GM12874 (cell line): ENCODE data around the gene RDH5.

Experiments used
- TF ChIP-seq, protein P1 (sequence below): IDR thresholded peaks from 2 replicates; pipeline ENCODE4 v1.5.1; 2011; ENCODE audit warnings: low read depth, mild to moderate bottlenecking, control low read depth, low read length, moderate library complexity; ENCODE audit not compliant: insufficient read depth

Gene RDH5

DNA sequence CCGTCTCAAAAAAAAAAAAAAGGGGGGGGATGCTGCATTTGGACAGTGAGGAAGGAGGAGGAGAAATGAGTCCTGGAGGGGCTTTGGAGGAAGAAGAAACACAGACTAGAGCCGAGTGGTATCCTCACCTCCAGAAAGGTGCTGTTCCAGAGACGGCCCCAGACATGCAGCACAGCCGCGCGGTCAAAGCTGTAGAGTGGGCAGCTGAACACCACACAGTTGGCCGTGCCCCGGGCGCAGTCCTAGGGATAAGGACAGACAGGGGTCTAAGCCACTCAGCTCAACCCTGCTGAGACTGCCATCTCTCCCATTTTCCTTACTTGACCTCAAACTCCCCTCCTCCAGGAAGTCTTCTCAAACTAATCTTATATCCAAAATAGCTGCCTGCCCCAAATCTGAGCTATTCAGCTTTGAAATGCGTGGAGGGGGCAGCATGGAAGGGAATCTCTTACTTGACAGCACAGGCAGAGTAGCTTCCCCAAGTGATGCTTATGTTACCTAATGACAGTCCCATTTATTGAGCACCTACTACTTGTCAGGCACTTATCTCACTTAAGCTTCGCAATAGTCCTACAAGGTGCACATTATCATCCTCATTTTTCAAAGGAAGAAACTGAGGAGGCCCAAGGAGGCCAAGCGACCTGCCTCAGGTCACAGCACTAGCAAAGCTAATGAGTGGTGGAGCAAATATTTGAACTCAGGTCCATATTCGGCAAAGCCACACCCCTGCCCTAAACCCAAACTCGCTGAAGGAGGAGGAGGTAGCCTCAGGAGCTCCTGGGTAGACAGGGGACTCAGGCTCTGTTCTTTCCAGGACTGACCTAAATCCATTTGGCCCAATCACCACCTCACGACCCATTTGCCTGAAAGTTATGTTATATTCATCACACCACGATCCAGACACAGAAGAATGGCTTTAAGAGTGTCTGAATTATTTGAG, 31.2 kb upstream of the RDH5 start:
- TF ChIP-seq, protein P1, sequence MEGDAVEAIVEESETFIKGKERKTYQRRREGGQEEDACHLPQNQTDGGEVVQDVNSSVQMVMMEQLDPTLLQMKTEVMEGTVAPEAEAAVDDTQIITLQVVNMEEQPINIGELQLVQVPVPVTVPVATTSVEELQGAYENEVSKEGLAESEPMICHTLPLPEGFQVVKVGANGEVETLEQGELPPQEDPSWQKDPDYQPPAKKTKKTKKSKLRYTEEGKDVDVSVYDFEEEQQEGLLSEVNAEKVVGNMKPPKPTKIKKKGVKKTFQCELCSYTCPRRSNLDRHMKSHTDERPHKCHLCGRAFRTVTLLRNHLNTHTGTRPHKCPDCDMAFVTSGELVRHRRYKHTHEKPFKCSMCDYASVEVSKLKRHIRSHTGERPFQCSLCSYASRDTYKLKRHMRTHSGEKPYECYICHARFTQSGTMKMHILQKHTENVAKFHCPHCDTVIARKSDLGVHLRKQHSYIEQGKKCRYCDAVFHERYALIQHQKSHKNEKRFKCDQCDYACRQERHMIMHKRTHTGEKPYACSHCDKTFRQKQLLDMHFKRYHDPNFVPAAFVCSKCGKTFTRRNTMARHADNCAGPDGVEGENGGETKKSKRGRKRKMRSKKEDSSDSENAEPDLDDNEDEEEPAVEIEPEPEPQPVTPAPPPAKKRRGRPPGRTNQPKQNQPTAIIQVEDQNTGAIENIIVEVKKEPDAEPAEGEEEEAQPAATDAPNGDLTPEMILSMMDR, result no peak

DNA sequence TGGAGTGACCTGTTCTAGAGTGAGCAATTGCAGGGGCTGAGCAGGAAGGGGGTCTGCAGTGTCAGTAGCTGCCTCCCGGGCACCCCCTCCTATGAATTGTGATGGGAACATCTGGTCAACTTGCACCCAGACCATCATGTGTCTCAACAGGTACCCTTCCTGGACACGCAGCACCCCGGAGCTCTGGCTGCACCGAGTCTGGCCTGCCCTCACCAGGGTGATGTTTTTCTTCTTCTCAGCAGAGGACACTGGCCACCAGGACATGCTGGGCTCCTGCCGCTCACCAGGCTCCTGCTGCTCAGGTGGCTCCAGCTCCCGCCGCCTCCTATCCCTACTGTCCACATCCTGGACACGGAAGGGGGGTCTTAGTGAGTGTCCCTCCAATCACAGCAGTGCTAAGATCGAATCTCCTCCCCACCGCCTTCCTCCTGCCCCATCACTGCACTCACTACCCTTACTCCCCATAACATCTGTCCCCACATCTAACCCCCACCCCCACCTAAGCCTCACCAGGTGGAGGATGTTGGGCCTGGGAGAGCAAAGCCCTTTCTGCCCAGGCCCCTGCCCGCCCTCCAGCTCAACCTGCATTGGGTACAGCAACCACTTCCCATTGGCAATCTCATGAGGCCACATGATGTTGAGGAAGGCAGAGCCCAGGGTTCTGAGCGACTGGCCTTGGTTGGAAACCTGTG, 27.4 kb upstream of the RDH5 start:
- TF ChIP-seq, protein P1, result no peak

DNA sequence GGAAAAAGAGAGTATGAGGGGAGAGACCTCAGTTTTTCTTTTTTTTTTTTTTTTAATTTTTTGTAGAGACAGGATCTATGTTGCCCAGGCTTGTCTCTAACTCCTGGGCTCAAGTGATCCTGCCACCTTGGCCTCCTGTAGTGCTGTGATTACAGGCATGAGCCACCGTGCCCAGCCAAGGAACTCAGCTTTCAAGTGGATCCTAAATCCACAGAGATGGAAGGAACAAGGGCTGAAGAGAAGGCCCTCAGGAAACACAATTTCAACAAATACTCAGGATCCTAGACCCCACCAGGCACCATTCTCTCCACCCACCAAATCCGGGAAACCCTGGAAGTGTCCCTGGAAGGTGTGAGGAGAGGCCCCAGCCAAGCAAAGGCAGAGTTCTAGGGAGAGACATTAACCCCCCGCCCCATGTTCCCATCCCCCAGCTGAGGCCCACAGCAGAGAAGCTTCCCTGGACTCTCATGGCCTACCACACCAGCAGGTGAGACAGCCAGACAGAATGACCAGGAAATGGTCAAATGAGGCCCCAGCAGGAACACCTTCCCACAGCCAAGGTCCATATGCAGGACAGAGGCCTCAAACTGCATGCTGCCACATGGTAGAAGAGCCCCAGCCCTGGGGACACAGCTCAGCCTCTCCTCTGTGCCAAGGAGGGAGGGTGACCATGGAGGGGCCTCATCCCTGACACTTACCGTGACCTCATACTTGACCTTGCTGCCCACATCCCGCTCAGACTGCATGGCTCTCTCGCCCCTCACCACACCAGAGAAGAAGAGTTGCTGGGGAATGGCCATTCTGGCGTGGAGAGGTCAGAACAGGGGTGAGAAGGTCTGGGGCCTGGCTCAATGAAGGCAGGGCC, 26.6 kb upstream of the RDH5 start:
- TF ChIP-seq, protein P1, result no peak

DNA sequence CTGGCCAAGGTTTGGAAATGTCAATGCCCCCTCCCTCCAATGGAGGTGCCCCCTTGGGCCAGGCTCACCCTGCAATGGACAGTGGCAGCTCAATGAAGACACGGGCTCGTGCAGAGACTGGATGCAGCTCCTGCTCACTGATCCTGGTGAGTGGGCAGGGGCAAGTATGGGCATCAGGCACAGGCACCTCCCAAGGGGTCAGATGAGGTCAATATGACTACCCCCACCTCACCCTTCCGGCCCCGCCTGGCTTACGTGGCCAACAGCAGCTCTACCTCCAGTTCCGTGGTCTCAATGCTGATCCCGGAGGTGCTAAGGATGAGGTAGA, 26.0 kb upstream of the RDH5 start:
- TF ChIP-seq, protein P1, result no peak

DNA sequence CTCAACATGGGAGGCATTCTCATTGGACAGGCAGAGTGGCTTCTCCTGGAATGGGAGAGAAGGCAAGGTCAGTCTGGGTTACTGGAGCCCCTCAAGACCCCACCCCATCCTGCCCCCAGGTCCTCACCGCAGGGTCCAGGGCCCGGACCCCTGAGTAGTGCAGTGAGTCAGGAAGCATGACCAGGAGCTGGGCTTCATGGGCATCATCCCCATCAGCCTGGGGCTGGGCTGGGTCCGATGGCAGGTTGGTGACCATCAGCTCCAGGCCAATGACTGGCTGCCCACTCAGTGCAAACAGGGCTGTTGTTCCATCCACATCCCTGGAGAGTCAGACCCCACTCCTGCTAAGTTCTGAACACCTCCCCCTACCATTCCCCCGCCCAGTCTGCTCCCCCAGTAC, 25.5 kb upstream of the RDH5 start:
- TF ChIP-seq, protein P1, result no peak

DNA sequence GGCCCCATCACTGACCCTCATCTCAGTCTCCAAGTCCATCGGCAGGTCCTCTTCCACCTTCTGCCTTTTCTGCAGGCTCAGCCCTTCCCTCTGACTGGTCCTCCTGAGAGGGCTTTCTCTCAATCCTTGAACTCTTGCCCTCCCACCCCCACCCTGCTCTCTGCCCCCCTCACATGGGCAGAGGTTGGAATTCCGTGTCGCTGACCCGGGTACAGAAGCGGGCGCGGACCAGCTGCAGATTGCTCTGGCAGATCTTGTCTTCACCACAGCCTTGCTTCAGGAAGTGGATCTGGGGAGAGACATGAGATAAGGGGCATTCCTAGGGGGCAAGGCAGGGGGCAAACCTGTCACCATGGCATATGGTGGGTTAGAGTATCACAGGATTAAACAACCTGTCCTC, 24.8 kb upstream of the RDH5 start:
- TF ChIP-seq, protein P1, result no peak

DNA sequence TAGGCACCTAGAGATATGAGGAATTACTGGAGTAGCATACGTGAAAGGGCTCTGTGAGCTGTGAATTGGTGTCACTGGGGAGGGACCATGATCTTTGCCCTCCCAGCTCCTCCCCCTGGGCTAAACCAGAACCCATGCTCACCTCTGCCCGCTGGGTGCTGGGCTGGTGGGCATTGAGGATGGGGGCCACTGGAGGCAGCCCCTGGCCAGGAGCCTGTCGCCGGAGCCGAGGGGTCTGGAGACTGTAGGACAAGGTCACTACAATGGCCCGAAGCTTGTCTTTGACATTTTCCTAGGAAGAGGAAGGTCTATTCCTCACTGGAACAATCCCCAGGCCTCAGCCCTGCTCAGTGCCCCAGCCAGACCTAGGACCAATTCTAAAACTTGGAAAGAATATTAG, 24.1 kb upstream of the RDH5 start:
- TF ChIP-seq, protein P1, result no peak
